Raji (cell line): ENCODE data around the gene TPM4.

Experiments used
- POLR2A ChIP-seq: IDR thresholded peaks from 2 replicates; pipeline ENCODE4 v1.6.1; 2011; ENCODE audit warnings: low read depth, low read length, control low read depth; ENCODE audit not compliant: insufficient read depth

TPM4 gene

GRCh38 chr19:16039081-16039480, 37.2 kb upstream of the TPM4 start:
- TF ChIP-seq POLR2A, result no peak

DNA sequence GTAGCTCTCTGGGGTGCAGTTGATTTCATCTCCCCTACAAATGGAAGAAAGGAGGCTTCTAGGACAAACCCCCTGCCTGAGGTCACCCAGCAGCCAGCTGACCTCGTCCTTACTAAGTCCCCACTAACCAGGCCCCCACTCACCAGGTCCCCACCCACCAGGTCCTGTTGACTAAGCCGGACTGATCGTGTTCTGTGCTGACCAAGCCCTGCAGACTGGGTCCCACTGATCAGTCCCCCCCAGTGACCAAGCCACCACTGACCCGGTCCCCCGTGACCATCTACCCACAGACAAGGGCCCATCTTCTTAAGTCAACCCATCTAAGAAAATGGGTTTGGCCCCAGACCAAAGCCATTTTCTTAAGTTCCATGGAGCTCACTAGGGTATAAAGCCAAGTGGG, 36.8 kb upstream of the TPM4 start:
- TF ChIP-seq POLR2A, result no peak

DNA sequence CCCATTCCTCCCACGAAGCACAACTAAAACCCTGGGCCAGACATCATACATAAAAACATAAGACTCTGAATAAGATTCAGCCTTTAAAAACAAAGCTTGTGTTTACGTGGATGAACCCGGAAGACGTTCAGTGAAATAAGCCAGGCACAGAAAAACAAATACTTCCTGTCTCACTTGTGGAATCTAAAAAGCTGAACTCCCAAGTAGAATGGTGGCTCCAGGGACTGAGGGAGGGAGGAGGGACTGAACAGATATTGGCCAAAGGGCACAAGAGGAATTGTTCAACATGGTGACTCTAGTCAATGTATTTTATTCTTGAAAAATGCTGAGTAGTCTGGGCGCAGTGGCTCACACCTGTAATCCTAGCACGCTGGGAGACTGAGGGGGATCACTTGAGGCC, 35.7 kb upstream of the TPM4 start:
- TF ChIP-seq POLR2A, result no peak

- TF ChIP-seq POLR2A, result no peak
Measured at GRCh38 chr19:16041299-16041990, 34.9 kb upstream of the TPM4 start.

- TF ChIP-seq POLR2A, result no peak
Measured at GRCh38 chr19:16041991-16042386, 34.3 kb upstream of the TPM4 start.

GRCh38 chr19:16042533-16043085, 33.7 kb upstream of the TPM4 start:
- no peak for TF ChIP-seq POLR2A

- no peak for TF ChIP-seq POLR2A
Measured at GRCh38 chr19:16043156-16043757, 33.0 kb upstream of the TPM4 start.

GRCh38 chr19:16044746-16045145, 31.5 kb upstream of the TPM4 start:
- TF ChIP-seq POLR2A, result no peak

DNA sequence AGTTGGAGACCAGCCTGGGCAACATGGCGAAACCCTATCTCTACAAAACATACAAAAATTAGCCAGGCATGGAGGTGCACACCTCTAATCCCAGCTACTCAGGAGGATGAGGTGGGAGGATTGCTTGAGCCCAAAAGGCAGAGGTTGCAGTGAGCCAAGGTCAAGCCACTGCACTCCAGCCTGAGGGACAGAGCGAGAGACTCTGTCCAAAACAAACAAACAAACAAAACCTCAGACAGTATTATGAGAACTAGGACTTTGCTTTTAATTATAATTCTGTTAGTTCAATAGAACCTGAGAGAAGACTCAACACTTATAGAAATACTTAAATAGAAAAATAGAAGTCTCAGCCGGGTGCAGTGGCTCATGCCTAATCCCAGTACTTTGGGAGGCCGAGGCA, 31.1 kb upstream of the TPM4 start:
- no peak for TF ChIP-seq POLR2A

GRCh38 chr19:16045893-16046292, 30.4 kb upstream of the TPM4 start:
- no peak for TF ChIP-seq POLR2A

DNA sequence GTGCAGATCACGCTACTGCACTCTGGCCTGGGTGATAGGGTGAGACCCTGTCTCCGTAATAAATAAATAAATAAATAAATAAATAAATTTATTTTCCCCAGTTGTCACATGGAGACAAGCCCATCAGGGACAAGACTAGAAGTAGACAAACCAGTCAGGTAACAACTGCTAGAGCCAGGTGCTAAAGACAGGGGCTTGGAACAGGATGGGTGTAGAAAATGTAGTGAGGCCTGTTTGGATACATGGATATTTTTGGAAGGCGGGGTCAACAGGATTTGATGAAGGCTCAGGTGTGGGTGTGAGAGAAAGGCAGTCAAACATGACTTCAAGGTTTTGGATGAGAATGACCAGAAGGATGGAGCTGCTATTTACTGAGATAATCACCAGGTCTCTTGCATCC, 27.7 kb upstream of the TPM4 start:
- TF ChIP-seq POLR2A, result no peak

DNA sequence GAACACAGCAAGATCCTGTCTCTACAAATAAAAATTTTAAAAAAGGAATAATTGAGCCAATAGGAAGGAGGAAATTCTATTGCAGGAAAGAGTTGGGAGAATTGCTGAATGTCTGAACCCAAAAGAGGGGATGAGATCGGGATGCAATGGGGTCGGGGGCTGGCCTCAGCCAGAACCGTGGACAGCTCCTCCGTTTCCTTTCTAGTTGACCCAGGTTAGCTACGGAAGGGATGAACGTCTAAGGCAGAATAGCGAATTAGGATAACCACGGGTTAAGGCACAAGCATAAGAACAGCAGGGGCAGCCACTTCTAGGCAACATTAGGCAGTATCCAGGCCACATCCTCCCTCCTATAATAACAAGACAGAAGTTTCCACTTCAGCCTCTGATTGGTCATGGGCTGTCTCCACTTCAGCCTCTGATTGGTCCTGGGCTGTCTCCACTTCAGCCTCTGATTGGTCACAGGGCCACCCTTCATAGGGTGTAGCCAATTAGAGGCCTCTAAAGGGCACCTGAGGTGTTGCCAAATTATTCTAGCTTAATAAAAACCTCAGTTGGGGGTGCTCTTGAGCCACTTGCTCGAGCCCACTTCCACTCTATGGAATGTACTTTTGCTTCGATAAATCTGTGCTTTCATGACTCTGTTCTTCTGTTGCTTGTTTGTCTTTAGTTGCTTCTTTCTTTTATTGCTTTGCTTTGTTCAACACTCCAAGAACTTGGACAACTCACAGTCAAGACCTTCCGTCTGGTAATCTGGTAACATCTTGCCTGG, 24.9 kb upstream of the TPM4 start:
- no peak for TF ChIP-seq POLR2A

DNA sequence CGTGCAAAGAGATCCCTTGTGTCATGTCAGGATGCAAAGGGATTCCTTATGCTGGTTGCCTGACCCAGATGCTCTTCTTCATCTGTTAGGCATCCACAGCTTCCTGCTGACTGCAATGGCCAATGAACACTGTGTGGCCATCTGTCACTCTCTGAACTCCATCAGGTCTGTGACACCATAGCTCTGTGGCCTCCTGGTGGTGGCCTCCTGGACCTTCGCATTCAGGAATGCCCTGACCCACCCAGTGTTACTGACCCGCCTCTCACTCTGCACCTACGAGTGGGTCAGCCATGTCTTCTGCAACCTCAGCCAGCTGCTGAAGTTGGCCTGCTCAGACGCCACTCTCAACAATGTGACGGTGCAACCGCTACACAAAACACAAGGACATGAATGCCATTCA, 23.9 kb upstream of the TPM4 start:
- no peak for TF ChIP-seq POLR2A

- TF ChIP-seq POLR2A, result no peak
Measured at GRCh38 chr19:16057062-16057461, 19.2 kb upstream of the TPM4 start.

GRCh38 chr19:16060294-16060693, 16.0 kb upstream of the TPM4 start:
- TF ChIP-seq POLR2A, result no peak

DNA sequence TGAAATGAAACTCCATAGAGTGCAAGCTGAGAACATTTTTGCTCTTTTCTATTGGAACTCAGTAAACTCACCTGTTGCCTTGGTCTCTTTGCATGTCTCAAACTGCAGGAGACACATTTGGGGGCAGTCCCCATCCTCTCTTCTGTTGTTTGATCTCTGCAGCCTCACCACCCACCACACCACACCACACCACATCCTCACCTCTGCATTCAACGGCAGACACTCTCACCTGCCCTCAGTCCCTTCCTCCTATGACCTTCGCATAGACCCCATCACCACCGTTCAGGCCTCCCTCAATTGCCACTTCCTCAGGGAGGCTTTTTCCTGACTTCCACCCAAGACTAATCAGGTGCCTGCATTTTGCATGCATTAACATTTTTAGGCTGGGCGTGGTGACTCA, 14.4 kb upstream of the TPM4 start:
- TF ChIP-seq POLR2A, result no peak
